ENCODE results near the gene CTNNA3.

Gene CTNNA3

DNA sequence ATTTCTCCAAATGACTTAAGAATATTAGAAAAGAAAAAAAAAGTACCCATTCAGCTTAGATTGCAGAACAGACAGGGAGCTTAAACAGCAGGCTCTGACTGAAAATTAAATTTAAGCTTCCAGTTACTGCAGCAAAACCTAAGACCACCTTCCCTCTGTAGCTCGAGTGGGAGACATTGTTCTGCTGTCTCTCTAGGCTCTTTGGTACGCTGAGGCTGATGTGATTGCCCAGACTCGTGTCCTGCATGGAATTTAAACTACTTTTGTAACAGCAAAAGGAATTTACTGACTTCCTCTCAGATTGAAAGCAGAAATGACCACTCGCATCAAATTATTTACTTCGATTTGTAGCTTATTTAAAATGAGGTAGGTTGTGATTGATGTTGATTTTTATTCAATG is 645.6 kb downstream of the CTNNA3 start:
- Histone ChIP-seq H3K36me3 (no peaks in the 10 kb centered on the region), H4K20me1 (no peaks in the 10 kb centered on the region), H3K9ac (no peak overlapping the region), H3K9me3 (no peaks in the 10 kb centered on the region), H3K27me3 (no peaks in the 10 kb centered on the region), H3K4me3 (no peak overlapping the region), H3K4me2 (no peak overlapping the region), H3K4me1 (no peaks in the 10 kb centered on the region), H3K27ac (no peak overlapping the region)
- TF ChIP-seq Cebpa-rat (IDR thresholded peaks at IDR 0.05), result no peak

DNA sequence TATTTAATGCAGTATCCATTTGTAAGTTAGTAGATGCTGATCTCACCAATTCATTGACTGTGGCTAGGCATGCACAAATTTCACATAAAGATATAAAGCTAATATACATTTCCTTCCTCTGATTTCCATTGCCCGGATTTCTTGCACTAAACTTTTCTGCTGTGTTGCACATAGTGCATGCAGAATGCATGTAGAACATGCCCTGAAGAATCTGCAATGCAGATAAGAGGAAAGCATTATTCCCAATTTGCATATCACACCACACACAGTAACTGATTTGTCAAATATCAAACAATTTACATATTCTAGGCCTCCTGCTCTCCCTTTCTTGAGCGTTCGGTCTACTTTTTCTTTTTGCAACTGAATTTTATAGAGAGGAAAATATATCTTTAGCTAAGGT is 646.0 kb downstream of the CTNNA3 start:
- no peak overlapping the region for H3K27ac ChIP-seq
- H3K27me3 ChIP-seq, result no peaks in the 10 kb centered on the region
- H3K9me3 ChIP-seq, result no peaks in the 10 kb centered on the region
- no peak overlapping the region for H3K4me2 ChIP-seq
- no peak overlapping the region for H3K9ac ChIP-seq
- H3K4me1 ChIP-seq, result no peaks in the 10 kb centered on the region
- H3K36me3 ChIP-seq, result no peaks in the 10 kb centered on the region
- no peak for TF ChIP-seq Cebpa-rat (IDR thresholded peaks at IDR 0.05)
- no peaks in the 10 kb centered on the region for H4K20me1 ChIP-seq
- no peak overlapping the region for H3K4me3 ChIP-seq

DNA sequence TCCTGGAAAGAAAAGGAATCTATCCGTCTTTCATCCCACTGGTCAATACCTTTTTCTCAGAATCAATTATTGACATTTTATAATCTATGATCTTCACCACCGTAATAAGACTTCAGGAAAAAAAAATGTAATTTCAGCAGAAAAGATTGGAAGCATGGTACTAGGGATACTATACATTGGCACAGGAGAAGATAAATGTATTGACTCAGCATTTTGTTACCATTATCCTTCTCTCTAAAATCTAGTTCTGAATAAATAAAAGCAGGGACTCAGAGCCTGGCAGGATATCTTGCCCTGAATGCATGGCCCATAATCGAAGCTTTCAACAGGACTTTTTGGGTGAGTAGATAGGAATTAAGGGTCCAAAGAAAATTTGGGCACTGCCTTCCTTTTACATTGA is 649.5 kb downstream of the CTNNA3 start:
- no peak for TF ChIP-seq Cebpa-rat (IDR thresholded peaks at IDR 0.05)
- Histone ChIP-seq H3K4me1 (no peaks in the 10 kb centered on the region), H3K4me2 (no peak overlapping the region), H3K27me3 (no peaks in the 10 kb centered on the region), H3K4me3 (no peak overlapping the region), H3K36me3 (no peaks in the 10 kb centered on the region), H3K9me3 (no peaks in the 10 kb centered on the region), H3K9ac (no peak overlapping the region), H4K20me1 (no peaks in the 10 kb centered on the region), H3K27ac (no peak overlapping the region)

DNA sequence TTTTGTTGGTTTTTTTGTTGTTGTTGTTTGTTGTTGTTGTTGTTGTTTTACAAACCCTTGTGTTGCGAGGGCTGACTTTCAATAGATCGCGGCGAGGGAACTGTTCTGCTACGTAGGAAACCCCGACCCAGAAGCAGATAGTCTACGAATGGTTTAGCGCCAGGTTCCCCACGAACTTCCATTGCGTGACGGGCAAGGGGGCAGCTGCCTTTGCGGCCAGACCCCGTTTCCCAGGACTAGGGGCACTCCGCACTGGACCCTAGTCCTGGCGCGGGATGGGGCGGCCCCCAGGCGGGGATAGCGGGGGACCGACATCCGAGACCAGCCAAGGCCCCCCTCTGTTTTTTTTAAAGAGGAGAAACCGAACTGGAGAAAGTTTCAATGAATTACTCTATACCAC is 650.6 kb downstream of the CTNNA3 start:
- no peak overlapping the region for H3K9ac ChIP-seq
- no peaks in the 10 kb centered on the region for H3K9me3 ChIP-seq
- H3K4me3 ChIP-seq, result no peak overlapping the region
- no peak overlapping the region for H3K27ac ChIP-seq
- H3K4me2 ChIP-seq, result no peak overlapping the region
- no peaks in the 10 kb centered on the region for H3K36me3 ChIP-seq
- H3K4me1 ChIP-seq, result no peaks in the 10 kb centered on the region
- TF ChIP-seq Cebpa-rat (IDR thresholded peaks at IDR 0.05), result no peak
- no peaks in the 10 kb centered on the region for H4K20me1 ChIP-seq
- H3K27me3 ChIP-seq, result no peaks in the 10 kb centered on the region

DNA sequence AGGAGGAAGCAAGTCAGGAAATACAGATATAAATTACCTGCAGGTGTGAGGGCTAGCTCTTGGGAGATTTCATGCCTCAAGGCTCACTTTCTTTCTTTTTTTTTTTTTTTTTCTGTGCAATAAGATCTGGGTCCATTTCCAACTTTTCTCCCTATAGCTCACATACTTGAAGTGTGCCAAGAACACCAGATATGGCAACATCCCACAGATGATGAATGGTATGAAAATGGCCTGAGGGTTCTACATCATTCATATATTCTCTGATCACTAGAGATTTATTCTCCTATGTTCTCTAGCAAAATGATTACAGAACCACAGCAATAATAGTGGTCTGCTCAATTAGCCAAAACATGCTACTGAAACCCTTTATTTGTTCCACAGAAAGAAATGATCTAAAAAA is 653.0 kb downstream of the CTNNA3 start:
- H3K27ac ChIP-seq, result no peak overlapping the region
- no peaks in the 10 kb centered on the region for H3K4me1 ChIP-seq
- no peak for TF ChIP-seq Cebpa-rat (IDR thresholded peaks at IDR 0.05)
- H3K27me3 ChIP-seq, result no peaks in the 10 kb centered on the region
- no peaks in the 10 kb centered on the region for H3K9me3 ChIP-seq
- H3K9ac ChIP-seq, result no peak overlapping the region
- no peaks in the 10 kb centered on the region for H3K36me3 ChIP-seq
- H3K4me3 ChIP-seq, result no peak overlapping the region
- H4K20me1 ChIP-seq, result no peaks in the 10 kb centered on the region
- no peak overlapping the region for H3K4me2 ChIP-seq

DNA sequence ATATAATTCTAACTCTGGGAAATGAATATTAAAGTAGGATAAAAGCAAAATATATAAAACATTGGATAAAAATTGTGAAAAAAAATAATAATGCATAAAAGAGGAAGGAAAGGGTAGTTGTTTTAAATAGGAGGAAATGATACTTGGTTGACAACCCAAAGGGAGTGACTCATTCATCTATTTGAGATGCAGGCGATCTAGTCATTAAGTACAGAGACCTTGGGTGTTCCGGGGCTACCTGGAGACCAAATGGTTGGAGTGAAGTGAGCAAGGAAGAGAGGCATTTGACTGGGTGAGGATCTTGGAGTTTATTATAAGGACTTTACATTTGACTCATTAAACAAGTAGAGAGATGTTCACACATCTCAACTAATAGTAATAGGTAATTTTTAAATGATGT is 659.2 kb downstream of the CTNNA3 start:
- Histone ChIP-seq H3K9me3 (no peaks in the 10 kb centered on the region), H3K27ac (no peak overlapping the region), H3K4me1 (no peaks in the 10 kb centered on the region), H3K27me3 (no peaks in the 10 kb centered on the region), H3K36me3 (no peaks in the 10 kb centered on the region), H4K20me1 (no peaks in the 10 kb centered on the region), H3K4me3 (no peak overlapping the region), H3K4me2 (no peak overlapping the region), H3K9ac (no peak overlapping the region)
- no peak for TF ChIP-seq Cebpa-rat (IDR thresholded peaks at IDR 0.05)

DNA sequence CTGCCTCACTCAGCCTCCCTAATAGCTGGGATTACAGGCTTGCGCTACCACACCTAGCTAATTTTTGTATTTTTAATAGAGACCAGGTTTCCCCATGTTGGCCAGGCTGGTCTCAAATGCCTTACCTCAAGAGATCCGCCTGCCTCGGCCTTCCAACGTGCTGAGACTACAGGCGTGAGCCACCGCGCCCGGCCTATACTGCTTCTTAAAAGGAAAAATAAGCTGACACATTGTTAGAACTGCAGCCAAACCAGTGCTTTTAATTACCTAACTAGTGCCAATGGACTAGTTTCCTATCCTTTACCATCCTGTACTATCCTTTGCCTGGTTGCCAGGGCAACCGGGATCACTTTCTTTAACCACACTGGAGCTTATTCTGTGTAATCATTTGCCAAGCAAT is 662.1 kb downstream of the CTNNA3 start:
- H3K27me3 ChIP-seq, result no peaks in the 10 kb centered on the region
- H3K9me3 ChIP-seq, result no peaks in the 10 kb centered on the region
- no peak overlapping the region for H3K4me2 ChIP-seq
- H3K9ac ChIP-seq, result no peak overlapping the region
- no peaks in the 10 kb centered on the region for H4K20me1 ChIP-seq
- no peak overlapping the region for H3K4me3 ChIP-seq
- TF ChIP-seq Cebpa-rat (IDR thresholded peaks at IDR 0.05), result no peak
- no peaks in the 10 kb centered on the region for H3K4me1 ChIP-seq
- H3K27ac ChIP-seq, result no peak overlapping the region
- H3K36me3 ChIP-seq, result no peaks in the 10 kb centered on the region

DNA sequence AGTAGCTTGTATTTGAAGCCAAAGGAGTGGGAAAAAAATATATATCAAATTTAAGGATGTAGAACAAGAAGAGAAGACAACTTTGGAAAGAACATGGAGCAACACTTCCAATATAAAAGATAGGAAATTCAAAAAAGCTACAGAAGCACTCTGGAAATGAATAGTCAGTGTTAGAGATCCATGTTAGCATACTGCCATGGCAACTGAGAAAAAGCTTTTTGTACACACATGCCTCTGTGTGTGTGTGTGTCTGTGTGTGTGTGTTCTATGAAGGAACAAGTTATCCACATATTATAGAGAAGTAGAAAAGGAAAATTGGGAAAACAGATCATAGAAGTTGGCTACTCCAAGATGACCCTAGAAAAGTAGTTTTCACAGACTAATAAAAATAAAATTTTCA is 673.9 kb downstream of the CTNNA3 start:
- H3K4me3 ChIP-seq, result no peak overlapping the region
- H3K27ac ChIP-seq, result no peak overlapping the region
- no peaks in the 10 kb centered on the region for H3K4me1 ChIP-seq
- no peaks in the 10 kb centered on the region for H3K27me3 ChIP-seq
- no peaks in the 10 kb centered on the region for H3K36me3 ChIP-seq
- H3K9me3 ChIP-seq, result no peaks in the 10 kb centered on the region
- H3K4me2 ChIP-seq, result no peak overlapping the region
- TF ChIP-seq Cebpa-rat (IDR thresholded peaks at IDR 0.05), result no peak
- no peaks in the 10 kb centered on the region for H4K20me1 ChIP-seq
- H3K9ac ChIP-seq, result no peak overlapping the region

DNA sequence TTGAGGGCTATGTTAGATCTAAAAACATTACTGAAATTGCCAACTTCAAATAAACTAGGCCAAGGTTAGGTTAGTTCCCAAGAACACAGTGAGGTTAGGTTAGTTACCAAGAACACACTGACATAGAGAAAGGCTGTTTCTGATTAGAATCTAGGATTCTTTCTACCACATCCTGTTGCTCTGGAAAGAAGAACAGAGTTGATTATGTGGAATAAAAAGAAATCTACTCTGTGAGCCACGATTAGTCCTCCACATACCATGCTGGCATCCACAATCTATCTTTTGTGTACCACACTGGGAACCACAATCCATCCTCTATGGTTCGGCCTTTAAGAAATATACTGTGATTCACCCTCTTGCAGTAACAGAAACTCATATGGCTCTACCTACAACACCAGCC is 678.8 kb downstream of the CTNNA3 start:
- Histone ChIP-seq H3K4me2 (no peak overlapping the region), H3K9ac (no peak overlapping the region), H3K27ac (no peak overlapping the region), H3K4me1 (no peaks in the 10 kb centered on the region), H3K36me3 (no peaks in the 10 kb centered on the region), H4K20me1 (no peaks in the 10 kb centered on the region), H3K27me3 (no peaks in the 10 kb centered on the region), H3K9me3 (no peaks in the 10 kb centered on the region), H3K4me3 (no peak overlapping the region)
- TF ChIP-seq Cebpa-rat (IDR thresholded peaks at IDR 0.05), result no peak

DNA sequence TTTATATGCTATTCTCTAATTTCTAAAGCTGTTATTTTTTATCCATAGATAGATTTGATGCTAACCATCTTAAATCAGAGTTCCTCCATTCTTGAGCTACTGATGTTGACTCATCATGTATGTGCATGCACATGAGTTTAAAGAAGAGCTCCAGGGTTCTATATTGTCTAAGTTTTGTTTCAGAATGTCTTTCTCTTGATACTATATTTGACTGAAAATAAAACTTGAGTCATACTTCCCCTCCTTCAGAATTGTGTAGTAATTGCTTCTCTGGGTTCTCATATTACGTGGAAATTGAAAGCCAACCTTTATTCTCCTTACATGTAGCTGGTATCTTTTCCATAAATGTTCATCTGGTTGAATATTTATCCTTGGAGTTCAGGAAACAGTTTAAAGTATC is 680.8 kb downstream of the CTNNA3 start:
- no peaks in the 10 kb centered on the region for H4K20me1 ChIP-seq
- no peaks in the 10 kb centered on the region for H3K27me3 ChIP-seq
- no peaks in the 10 kb centered on the region for H3K4me1 ChIP-seq
- no peak overlapping the region for H3K4me2 ChIP-seq
- no peaks in the 10 kb centered on the region for H3K36me3 ChIP-seq
- no peak overlapping the region for H3K27ac ChIP-seq
- H3K9ac ChIP-seq, result no peak overlapping the region
- H3K9me3 ChIP-seq, result no peaks in the 10 kb centered on the region
- no peak for TF ChIP-seq Cebpa-rat (IDR thresholded peaks at IDR 0.05)
- no peak overlapping the region for H3K4me3 ChIP-seq

DNA sequence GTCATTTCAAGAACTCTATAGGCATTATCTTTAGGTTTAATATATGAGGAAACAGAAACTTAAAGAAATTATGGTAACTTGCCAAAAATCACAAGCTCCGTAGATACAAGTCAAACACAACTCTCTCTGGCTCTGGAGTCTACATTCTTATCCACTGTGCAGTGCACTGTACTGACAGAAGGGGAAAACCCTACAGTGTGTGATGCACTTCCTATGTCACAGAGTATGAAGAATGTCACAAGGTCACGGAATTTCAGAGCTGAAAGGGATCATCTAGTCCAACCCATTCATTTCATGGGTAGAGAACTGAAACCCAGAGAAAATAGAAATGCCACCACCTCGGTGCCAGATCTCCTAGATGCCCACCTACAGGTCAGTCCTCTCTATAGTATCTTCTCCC is 684.0 kb downstream of the CTNNA3 start:
- H3K27me3 ChIP-seq, result no peaks in the 10 kb centered on the region
- H3K4me3 ChIP-seq, result no peak overlapping the region
- no peaks in the 10 kb centered on the region for H3K4me1 ChIP-seq
- H3K4me2 ChIP-seq, result no peak overlapping the region
- H4K20me1 ChIP-seq, result no peaks in the 10 kb centered on the region
- no peaks in the 10 kb centered on the region for H3K36me3 ChIP-seq
- TF ChIP-seq Cebpa-rat (IDR thresholded peaks at IDR 0.05), result no peak
- H3K27ac ChIP-seq, result no peak overlapping the region
- no peak overlapping the region for H3K9ac ChIP-seq
- no peaks in the 10 kb centered on the region for H3K9me3 ChIP-seq

Measured in BLaER1 (cell line).